ENCODE results near the gene PPARG. TPM values are rescaled to one million over a fixed set of nuclear protein-coding genes. Genes with fewer than 3 reads are reported as not detected.

PPARG gene
- total and polyA plus RNA-seq, 2 experiments from 2014 or later, result 0.15 to 0.42 TPM

DNA sequence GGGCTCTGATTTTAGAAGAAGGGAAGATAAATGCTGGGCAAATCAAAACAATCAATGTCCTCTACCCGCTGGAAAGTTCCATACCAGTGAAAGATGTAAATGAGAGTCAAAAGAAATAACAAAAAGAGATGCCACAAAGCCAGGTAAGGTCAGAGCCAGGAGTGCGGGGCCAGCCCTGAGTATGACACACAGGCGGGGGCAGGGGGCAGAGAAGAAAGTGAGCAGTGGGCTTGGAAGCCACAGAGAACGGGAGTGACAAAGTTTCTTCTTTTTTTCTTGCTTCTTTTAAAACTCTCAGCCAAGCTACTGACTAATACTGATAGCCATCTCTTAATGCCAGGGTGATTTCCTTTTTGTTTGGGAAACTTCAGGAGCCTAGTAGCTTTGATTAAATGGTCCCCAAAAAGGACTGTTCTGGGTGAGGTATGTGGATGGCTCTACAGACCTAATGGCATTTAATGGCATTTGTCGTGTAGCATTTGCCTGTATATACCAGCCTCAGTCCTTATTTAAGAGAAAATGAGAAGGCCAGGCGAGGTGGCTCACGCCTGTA is 172.3 kb downstream of the PPARG start:
- Histone ChIP-seq H3K27me3 (ENCODE audit: insufficient read depth) (no peaks in the 10 kb centered on the region), H3K4me1 (ENCODE audit: insufficient read depth) (no peaks in the 10 kb centered on the region), H3K27ac (ENCODE audit: low read depth) (no peak overlapping the region), H3K9me2 (ENCODE audit: insufficient read depth) (no peaks in the 10 kb centered on the region), H3K4me2 (no peak overlapping the region), H3K4me3 (no peak overlapping the region), H3K79me2 (replicated peaks; ENCODE audit: insufficient read depth) (no peaks in the 10 kb centered on the region), H2AFZ (peak overlapping the region; percentile 95), H3F3A (replicated peaks; ENCODE audit: low read depth) (no peaks in the 10 kb centered on the region), H3K36me3 (ENCODE audit: insufficient read depth) (no peaks in the 10 kb centered on the region), H4K20me1 (replicated peaks; ENCODE audit: insufficient read depth) (no peaks in the 10 kb centered on the region)
- Mint-ChIP-seq H3K9me3 (no peaks in the 10 kb centered on the region), H3K27ac (no peak overlapping the region), H3K4me1 (peaks cover 3% of the 10 kb centered on the region; the same call in 2 of the 3 replicates), H3K36me3 (ENCODE audit: low read depth) (no peaks in the 10 kb centered on the region), H3K27me3 (ENCODE audit: insufficient read depth, low read depth, poor library complexity) (peaks cover 5% of the 10 kb centered on the region), H3K4me3 (no peak overlapping the region)
- no peak for TF ChIP-seq CREB1 (CRISPR knock-in tag; IDR thresholded peaks at IDR 0.05; ENCODE audit: low read depth)
- TF ChIP-seq JUNB (IDR thresholded peaks at IDR 0.05; ENCODE audit: unreplicated experiment), result no peak
- TF ChIP-seq REST (IDR thresholded peaks at IDR 0.05; ENCODE audit: unreplicated experiment), result no peak
- TF ChIP-seq NANOG (IDR thresholded peaks at IDR 0.05; ENCODE audit: borderline replicate concordance), result no peak
- TF ChIP-seq CTCF (conservative IDR thresholded peaks at IDR 0.05; ENCODE audit: low read depth in 2 of 2), result no peak
- TF ChIP-seq ZNF114 (CRISPR knock-in tag; IDR thresholded peaks at IDR 0.05), result no peak
- no peak for DNase-seq (ENCODE audit: low spot score)
- ATAC-seq, result no peak

DNA sequence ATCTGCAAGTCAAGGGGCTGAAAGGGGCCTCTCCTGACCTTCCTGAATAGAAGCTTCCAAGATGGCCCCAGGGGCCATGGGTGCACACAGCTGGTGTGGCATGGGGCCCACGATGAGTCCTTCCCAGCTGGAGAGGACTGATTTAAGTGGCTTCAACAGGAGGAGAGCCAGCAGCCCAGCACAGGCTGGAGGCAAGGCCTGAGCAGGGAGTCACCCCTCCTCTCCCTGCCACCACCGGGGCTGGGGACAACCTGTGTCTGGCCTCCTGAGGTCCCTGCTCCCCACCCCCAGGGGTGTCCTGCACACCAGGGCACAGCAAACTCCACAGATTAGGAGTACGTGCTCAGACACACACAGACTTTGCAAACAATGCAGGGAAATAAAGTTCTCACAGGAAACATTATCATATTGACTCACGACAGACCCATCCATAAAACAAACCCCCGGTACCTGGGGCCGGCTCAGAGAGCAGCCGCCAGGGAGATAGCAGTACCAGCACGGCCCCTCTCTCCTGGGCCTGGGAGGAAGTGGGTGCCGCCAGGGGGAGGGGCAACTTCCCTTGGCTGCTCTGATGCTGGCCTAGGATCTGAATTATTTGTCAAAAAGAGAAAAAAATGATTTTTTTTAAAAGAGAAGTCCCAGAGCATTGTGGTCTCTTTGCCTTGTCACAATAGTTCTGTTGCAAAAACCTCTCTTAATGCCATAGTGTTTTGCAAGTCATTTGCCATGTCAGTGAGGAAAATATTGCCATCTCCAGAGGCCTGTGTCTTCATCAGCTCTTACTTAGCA is 173.5 kb downstream of the PPARG start:
- no peak overlapping the region for H3K27ac Mint-ChIP-seq
- peaks cover 5% of the 10 kb centered on the region for H3K27me3 Mint-ChIP-seq (ENCODE audit: insufficient read depth, low read depth, poor library complexity)
- Histone ChIP-seq H4K20me1 (replicated peaks; ENCODE audit: insufficient read depth) (no peaks in the 10 kb centered on the region), H3F3A (replicated peaks; ENCODE audit: low read depth) (no peaks in the 10 kb centered on the region), H2AFZ (peak overlapping the region; percentile 78), H3K27ac (ENCODE audit: low read depth) (no peak overlapping the region), H3K4me3 (no peak overlapping the region), H3K9me2 (ENCODE audit: insufficient read depth) (no peaks in the 10 kb centered on the region), H3K4me2 (no peak overlapping the region), H3K27me3 (ENCODE audit: insufficient read depth) (no peaks in the 10 kb centered on the region), H3K79me2 (replicated peaks; ENCODE audit: insufficient read depth) (no peaks in the 10 kb centered on the region), H3K4me1 (ENCODE audit: insufficient read depth) (no peaks in the 10 kb centered on the region), H3K36me3 (ENCODE audit: insufficient read depth) (no peaks in the 10 kb centered on the region)
- peaks cover 3% of the 10 kb centered on the region; the same call in 2 of the 3 replicates for H3K4me1 Mint-ChIP-seq
- no peaks in the 10 kb centered on the region for H3K36me3 Mint-ChIP-seq (ENCODE audit: low read depth)
- no peaks in the 10 kb centered on the region for H3K9me3 Mint-ChIP-seq
- DNase-seq (ENCODE audit: low spot score) (no peak), ATAC-seq (no peak)
- H3K4me3 Mint-ChIP-seq, result no peak overlapping the region
- TF ChIP-seq REST (IDR thresholded peaks at IDR 0.05; ENCODE audit: unreplicated experiment) (no peak), STAT1 (IDR thresholded peaks at IDR 0.05; ENCODE audit: unreplicated experiment) (no peak), ZNF114 (CRISPR knock-in tag; IDR thresholded peaks at IDR 0.05) (no peak)
